Left cardiac atrium (tissue), 4 donors: ENCODE results near the gene SNCB. TPM values are rescaled to one million over a fixed set of nuclear protein-coding genes. Genes with fewer than 3 reads are reported as not detected.
A peak's percentile ranks its signal among the peaks of the same experiment; 100 is the strongest.

Experiments used
- ATAC-seq, 2 donors: fragments of 200-7000 bp; cut with Tn5 transposase; one replicate each; pipeline ENCODE4 v1.9.1; 2020; ENCODE audit warnings: mild to moderate bottlenecking in 2 of 2, moderate library complexity in 2 of 2
- DNase-seq: peaks from one replicate; pipeline ENCODE4 v3.0.0-alpha.2; 2020
- intact Hi-C, 2 donors: fragments of 100-400 bp; cut with DNase I; formaldehyde crosslinking; loops; one replicate each; pipeline versions ENCODE4 v1.14.1 to v1.15.1; 2022 to 2023
- total RNA-seq, 2 donors: library from RNA; stranded (reverse); fragmentation: NEBNext Ultra II Directional; extraction: Animal tissue kit (Norgen Biotek cat#: 25700); gene quantifications; one replicate each; pipeline ENCODE4 v1.2.1, GENCODE V29; 2021
- donor health status: DM: no; HTN: yes; CAD: no.
- donor health status: DM: no; HTN: yes; CAD: no; lungs with severe emphysema.
- donor health status: DM: yes; HTN: yes; CAD: no.
- donor health status: Dilated cardiomyopathy.

SNCB gene
- total RNA-seq, 2 donors from 2014 or later, result 0.74 to 1.3 TPM

DNA sequence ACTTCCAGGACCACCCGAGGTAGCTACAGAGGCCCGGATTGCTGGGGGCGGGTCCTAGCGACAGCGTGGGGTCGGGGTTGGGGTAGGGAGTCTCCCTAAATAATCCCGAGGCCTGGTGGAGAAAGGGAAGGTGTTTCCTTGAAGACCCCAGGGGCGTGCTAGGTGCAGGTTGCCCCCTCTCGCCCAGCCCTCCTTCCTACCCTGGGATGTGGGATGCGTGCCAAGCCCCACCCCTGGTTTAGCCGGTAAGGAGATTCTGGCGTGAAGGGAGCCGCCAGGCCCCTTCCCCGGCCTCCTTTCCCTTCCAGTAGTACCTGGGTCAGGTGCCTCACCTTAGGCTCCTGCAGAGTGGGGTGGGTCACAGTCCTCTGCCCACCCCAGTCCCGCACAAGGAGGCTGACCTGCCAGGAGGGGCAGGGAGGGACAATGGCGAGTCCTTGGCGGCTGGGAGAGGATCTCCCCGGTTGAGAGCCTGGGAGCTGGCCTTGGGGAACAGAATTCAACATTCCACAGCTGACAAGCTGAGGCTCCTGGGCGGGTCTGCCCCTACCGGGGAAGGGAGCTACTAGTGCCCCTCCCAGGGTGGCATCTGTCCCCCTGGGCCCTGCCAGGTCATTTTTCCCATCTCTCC lies 17.6 kb upstream of the SNCB start:
- intact Hi-C loops, result loop anchor here (5.0 to 10.0 kb wide), 3 partner anchors 71 to 203 kb away; partner anchors contain the start of gene FAF2 (in 1 of the 2)
- ATAC-seq (peak in 1 of 2 donors; percentile 4), DNase-seq (peak; percentile 67)

- intact Hi-C loops, result loop anchor here (5.0 to 10.0 kb wide), 3 partner anchors 70 to 202 kb away; partner anchors contain the start of gene FAF2 (in 1 of the 2)
- ATAC-seq, result peak; percentile 98
- peak; percentile 100 for DNase-seq
Observed at GRCh38 chr5:176647030-176647842, 16.9 kb upstream of the SNCB start, which contains the start of gene TSPAN17. Gene TSPAN17 (plus strand): TSS chr5:176647484. CDS start chr5:176647616, 132 bp downstream.

GRCh38 chr5:176646707-176647029 lies 16.3 kb upstream of the SNCB start:
- intact Hi-C loops, result loop anchor here (5.0 to 10.0 kb wide), 3 partner anchors 69 to 202 kb away; partner anchors contain the start of gene FAF2 (in 1 of the 2)
- DNase-seq (no peak), ATAC-seq (peak in 1 of 2 donors; percentile 1)

GRCh38 chr5:176646049-176646706 lies 15.8 kb upstream of the SNCB start:
- intact Hi-C loops, result loop anchor here (5.0 to 10.0 kb wide), 3 partner anchors 69 to 201 kb away; partner anchors contain the start of gene FAF2 (in 1 of the 2)
- no peak for DNase-seq

DNA sequence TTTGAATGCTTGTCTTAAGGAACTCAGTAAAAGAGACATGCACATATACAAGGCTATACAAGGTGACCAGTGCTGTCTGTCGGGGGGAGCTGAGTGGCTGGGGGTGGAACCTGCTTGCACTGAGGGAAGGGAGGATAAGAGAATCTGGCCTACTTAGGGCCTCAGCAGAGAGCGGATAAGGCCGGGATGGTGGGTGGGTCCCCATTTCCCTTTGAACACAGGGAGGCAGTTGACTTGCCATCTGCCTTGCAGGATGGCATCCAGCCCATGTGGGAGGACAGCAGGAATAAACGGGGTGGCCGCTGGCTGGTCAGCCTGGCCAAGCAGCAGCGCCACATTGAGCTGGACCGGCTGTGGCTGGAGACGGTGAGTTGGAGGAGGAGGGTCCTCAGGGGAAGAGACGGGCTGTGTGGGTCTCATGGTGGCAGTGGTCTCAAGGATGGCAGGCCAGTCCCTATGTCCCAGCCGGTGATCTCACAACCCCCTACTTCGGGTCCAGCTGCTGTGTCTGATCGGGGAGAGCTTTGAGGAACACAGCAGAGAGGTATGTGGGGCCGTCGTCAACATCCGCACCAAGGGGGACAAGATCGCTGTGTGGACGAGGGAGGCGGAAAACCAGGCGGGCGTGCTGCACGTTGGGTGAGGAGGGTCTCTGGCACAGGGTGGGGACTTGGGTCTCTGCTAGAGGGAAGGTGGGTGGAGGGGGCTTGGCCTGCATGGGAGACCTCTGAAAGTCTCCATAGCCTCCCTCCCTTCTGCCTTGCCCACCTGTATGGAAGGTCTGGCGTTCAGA lies 14.7 kb upstream of the SNCB start:
- intact Hi-C loops, result loop anchor here (5.0 to 10.0 kb wide), 3 partner anchors 68 to 200 kb away; partner anchors contain the start of gene FAF2 (in 1 of the 2)
- DNase-seq, result no peak

More at GRCh38 chr5:176646049-176646706, 15.8 kb upstream of the SNCB start:
- ATAC-seq, result no peak

GRCh38 chr5:176644294-176644693 lies 14.0 kb upstream of the SNCB start:
- ATAC-seq, result no peak
- DNase-seq, result no peak
- intact Hi-C loops, result loop anchor here in 1 of 2 donors (10.0 kb wide), 1 partner anchor 199 kb away; the partner anchor contains the start of gene FAF2

More for the DNA sequence above, 14.7 kb upstream of the SNCB start:
- no peak for ATAC-seq

GRCh38 chr5:176643491-176644219 lies 13.3 kb upstream of the SNCB start:
- ATAC-seq (no peak), DNase-seq (no peak)
- intact Hi-C loops, result loop anchor here in 1 of 2 donors (10.0 kb wide), 1 partner anchor 199 kb away; the partner anchor contains the start of gene FAF2

DNA sequence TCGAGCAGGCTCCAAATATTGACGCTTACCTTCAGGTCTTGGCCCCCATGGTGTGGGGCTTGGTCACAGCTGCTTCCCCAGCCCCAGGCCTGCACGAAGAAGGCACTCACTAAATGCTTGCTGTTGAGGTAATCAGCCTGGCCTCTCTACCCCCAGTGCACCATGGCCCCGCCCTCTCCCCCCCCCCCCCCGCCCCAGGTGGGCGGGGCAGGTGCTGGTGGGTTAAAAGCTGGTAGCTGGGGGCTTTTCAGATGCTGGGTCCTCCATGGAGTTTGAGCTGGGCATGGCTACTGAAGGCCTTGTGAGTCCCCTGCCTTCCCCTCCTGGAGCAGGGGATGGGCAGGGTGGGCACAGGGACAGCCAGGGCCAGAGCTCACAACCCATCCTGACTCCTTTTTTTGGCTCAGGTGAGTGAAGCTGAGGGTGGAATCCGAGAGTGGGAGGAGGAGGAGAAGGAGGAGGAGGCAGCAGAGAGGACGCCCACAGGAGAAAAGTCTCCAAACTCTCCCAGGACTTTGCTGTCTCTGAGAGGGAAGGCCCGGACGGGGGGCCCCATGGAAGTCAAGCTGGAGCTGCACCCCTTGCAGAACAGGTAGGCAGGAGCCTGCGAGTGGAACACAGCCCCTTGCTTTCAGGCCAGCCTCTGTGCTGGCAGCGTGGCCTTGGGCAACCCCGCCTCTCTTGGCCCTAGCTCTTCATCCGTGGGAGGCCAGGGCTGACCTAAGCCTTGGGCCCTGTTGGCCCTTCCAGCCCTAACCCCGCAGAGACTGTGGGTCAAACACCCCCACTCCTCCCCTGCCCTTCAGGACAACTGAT lies 12.5 kb upstream of the SNCB start:
- DNase-seq, result no peak
- no peak for ATAC-seq
- intact Hi-C loops, result loop anchor here in 1 of 2 donors (10.0 kb wide), 1 partner anchor 198 kb away; the partner anchor contains the start of gene FAF2

GRCh38 chr5:176640616-176641015 lies 10.3 kb upstream of the SNCB start:
- DNase-seq (no peak), ATAC-seq (no peak)
- intact Hi-C loops, result loop anchor here in 1 of 2 donors (10.0 kb wide), 1 partner anchor 196 kb away; the partner anchor contains the start of gene FAF2

- DNase-seq (peak; percentile 59), ATAC-seq (peak; percentile 72 to 91)
- intact Hi-C loops, result loop anchor here in 1 of 2 donors (10.0 kb wide), 1 partner anchor 195 kb away; the partner anchor contains the start of gene FAF2
Observed at GRCh38 chr5:176639981-176640380, 9.6 kb upstream of the SNCB start.

DNA sequence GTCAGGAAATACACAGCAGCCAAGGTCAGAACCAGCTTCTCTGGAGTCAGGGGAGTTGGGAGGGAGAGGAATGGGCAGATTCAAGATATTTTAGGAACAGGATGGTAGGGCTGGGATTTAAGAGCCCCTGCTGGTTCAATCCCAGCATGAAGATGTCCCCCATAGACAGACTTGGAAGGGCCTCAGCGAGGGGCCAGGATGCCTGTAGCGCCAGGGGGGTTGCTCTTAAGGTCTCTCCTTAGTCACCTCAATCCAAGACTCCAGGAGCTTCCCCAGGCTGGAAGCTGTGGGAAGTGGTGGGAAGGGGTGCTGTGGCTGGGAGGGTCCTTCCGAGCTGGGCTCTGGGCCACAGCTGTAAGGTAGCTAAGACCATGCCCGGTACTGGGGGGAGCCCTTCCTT lies 8.9 kb upstream of the SNCB start:
- ATAC-seq (no peak), DNase-seq (no peak)
- intact Hi-C loops, result no loop called here

DNA sequence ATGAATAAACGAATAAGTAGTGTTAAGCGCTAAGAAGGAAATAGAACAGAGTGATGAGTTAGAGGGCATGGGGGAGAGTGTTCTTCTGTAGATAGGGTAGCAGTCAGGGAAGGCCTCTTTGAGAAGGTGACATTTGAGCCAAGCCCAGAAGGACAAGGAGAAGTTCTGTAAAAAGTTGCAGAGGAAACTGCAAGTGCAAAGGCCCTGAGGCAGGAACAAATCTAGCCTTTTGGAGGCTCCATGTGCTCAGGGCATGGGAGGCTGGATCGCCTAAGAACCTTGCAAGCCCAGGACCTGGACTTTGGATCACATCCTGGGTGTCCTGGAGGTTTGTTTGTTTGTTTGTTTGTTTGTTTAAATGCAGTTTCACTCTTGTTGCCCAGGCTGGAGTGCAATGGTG lies 8.1 kb upstream of the SNCB start:
- ATAC-seq (no peak), DNase-seq (no peak)
- intact Hi-C loops, result no loop called here

DNA sequence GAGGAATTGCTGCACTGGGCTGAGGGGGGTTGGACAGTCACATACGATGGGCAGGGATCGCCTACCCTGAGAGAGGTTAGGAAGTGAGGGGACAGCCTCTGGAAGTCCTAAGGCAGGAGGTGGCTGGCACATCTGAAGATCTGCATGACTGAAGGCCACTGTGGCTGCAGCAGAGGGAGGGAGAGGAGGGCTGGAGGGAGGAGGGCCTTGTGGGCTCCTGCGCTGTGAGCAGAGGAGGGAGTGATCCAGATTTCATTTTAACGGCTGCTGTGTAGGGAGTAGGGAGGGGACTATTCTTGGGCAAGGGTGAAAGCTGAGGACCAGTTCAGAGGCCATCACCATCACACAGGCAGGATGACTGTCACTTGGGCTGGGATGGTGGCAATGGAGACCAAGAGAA lies 7.2 kb upstream of the SNCB start:
- DNase-seq, result no peak
- intact Hi-C loops, result no loop called here
- ATAC-seq, result no peak

GRCh38 chr5:176636426-176636825 lies 6.1 kb upstream of the SNCB start:
- no peak for DNase-seq
- intact Hi-C loops, result no loop called here
- no peak for ATAC-seq

- no peak for DNase-seq
- ATAC-seq, result no peak
- intact Hi-C loops, result no loop called here
Observed at GRCh38 chr5:176633598-176633997, 3.3 kb upstream of the SNCB start.

DNA sequence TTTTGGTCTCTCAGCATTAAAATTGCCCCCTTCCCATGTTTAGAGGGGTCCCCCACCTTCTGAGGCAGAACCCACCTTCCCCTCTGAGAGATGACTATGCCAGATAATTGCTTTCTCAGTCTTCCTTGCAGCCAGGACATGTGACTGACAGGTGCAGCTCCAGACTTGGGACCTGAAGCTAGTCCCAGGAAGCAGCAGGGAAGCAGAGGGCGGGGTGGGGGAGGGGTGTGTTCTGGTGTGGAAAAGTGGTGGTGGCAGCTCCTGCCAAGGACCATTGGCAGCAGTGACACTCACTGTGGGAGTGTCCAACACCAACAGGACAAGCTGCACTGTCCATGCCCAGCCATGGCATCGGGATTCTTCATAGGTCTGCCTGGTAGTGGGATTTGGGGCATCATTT lies 2.4 kb upstream of the SNCB start:
- DNase-seq (no peak), ATAC-seq (peak; percentile 30 to 51)
- intact Hi-C loops, result no loop called here
